HG03432 (cell line): ENCODE data around the gene ZMYND11.

Experiments
- ATAC-seq: cut with Tn5 transposase; IDR thresholded peaks from one replicate; pipeline ENCODE4 v1.9.1; 2021; ENCODE audit warnings: mild to moderate bottlenecking, moderate library complexity; ENCODE audit not compliant: unreplicated experiment

Gene ZMYND11

DNA sequence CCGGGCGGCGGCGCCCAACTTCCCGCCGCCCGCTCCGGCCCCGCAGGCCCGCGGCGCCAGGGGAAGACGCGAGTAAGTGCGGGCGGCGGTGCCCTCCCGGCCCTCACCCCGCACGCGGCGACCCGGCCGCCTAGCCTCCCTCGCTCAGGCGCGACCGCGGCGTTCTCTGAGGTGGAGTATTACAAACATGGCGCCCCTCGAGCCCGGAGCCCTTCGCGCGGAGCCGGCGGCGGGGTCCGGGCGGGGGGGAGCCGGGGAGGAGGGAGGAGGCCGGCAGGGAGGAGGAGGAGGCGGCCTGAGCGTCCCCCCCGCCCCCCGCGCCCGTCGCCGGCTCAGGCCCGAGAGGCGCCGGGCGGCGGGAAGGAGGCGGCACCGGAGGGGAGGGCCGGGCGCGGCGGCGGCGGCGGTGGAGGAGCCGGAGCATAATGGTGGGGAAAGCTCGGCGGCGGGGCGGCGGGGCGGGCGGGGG is at the start of gene ZMYND11:
Gene ZMYND11, plus strand, starts transcription at position 324 of the 469 bp plus-strand sequence. CDS start 44,558 bp downstream, outside the sequence.
- peak; percentile 61 for ATAC-seq

DNA sequence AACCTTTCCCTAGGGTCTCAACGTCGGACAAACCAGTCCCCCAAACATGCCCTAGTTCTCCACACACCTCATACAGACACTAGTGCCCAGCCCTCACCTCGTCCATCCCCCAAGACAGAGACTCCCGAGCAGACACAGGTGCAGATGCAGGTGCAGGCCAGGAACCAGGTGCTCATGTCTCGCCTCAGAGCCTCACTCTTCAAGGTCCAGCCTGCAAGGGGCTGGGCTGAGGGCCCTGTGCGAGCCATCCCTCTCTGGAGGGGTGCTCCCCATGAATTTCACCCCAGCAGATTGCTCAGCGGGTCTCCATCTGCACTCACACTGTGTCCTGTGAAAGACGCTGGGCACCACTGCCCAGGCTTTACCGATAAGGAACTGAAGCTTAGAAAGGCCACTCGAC is 49.2 kb upstream of the ZMYND11 start:
- no peak for ATAC-seq

DNA sequence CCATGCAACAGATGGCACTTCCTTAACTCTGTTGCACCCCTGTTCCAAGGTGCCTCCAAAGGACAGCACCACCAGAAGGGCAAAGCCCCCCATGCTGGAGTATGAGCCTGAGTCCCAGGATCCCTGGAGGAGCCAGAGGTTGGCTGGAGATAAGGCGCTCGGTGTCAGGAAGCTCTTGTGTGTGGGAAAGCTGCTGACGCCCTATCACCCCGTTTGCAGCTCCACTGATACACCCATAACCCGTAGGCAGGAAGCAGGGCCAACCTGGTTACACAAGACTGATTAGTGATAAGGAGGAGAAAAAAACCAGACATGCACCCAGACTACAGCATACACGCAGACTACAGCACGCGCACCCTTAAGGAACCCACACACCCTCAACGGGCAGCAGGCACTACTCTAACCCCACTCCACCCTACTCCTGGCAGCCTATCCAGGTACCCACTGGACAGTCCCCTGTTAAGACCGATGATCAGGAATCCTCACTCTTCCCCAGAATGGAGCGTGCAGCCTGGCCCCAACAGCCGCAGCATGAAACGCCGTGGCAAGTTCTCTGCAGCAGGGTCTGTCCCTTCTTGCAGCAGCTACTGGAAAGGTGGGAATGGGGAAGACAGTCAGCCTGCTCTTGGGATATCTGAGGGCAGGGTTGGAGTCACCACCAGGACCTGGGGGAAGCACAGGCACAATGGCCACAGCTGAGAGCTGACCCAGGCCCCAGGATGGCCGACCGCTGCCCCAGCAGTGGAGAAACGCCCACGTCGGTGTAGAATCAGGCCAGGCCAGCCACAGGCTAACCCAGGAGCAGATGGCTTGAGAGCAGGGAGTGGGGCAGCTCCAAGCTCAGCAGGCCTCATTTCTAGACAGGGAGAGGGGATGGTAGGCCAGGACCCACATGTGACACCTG is 47.8 kb upstream of the ZMYND11 start:
- no peak for ATAC-seq

DNA sequence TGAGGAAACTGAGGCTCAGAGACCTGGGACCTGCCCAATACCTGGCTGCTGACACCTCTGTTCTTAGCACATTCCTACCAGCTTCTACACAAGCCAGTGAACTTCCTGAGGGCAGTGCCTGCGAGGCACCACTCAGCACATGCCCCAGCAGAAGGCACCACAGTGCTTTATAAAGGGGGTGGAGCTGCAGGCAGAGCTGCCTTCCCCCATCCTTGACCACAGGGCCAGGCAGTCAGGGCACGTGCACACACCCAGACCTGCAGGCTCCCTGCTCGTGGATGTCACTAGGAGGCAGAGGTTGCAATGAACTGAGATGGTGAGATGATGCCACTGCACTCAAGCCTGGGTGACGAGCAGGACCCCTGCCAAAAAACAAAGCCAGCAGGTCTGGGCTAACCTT is 47.0 kb upstream of the ZMYND11 start:
- no peak for ATAC-seq

DNA sequence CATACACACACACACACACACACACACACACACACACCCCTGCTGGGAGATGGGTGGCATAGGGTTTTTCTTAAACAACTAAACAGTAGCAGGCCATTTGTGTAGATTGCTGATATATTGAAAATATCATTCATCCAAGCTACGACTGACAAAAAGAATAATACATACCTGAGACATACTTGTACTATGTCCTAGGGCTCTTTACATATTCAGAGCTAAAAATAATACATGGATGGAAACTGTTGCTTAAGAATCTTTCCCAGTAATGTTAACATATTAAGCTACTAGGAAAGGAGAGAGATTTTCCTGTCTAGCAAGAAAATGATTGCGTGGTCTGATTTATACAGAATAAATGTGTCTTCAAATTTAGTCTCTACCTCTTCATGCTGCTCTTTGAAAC is 46.0 kb upstream of the ZMYND11 start:
- no peak for ATAC-seq

DNA sequence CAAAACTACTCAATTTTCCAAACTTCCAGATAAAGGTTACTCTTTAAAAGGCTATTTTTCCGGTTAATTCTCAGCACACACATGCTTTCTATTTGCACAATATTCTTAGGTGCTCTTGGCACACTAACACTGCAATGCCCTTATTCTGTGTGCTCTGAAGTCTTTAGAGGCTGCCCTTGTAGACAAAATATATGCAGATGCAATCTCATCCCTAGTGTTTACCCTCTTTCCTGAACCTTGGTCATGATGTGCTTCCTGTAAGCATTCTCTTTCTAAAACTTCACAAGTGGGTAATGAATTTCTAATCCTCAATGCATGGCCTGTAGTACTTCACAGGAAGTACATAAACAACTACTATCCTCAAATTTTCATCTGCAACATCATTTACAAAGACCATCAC is 45.1 kb upstream of the ZMYND11 start:
- no peak for ATAC-seq

DNA sequence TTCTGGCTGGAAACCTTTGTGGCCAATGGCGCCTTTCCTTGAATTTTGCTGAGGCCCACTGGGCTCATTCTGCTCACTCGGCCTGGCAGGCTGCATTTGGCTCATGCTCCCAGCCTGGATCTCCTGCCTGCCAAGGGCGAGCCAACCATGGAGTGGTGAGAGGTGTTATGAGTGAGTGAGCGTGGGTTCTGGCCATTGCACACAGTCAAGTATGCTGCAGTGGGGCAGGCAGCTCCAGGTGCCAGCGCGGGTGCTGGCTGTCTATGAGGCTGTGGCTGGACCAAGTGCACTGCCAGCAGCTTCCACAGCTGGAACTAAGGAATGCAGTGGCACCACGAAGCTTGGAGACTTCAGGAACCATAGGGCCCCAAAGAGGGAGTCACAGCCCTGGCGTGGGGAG is 43.9 kb upstream of the ZMYND11 start:
- ATAC-seq, result no peak

DNA sequence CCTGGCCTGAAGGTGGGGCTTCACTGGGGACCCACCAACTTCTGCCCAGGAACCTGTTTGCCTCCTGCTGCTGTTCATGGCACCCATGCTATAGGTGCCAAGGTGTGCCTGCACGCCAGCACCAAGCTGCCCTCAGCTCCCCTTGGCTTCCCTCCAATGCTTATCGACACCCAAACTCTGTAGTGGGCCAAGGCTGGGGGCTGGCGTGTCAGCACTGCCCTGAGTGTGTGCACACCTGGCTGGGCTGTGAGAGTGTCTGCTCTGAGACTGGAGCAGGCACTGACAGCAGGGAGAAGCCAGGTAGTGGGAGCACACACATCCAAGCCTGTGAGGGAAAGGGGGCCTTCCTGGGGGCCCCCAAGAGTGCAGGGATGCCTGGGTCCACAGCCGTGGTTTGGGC is 43.1 kb upstream of the ZMYND11 start:
- no peak for ATAC-seq

DNA sequence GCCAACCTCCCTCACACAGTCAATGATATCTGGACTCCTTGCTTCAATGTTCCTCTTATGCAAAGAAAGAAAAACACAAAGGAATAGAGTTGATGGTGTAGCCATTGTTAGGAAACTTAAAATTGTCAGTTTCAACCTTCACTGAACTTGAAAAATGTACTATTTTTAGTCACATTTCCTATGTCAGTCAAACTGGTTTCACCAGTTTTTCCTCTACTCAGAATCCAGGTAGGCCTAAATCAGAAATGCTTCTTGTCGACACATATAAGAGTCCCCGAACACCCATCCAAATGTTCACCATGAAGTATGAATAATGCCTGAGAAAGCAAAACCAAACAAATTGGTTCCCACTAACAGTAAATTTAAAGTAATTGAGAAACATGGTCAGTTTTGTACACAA is 42.4 kb upstream of the ZMYND11 start:
- no peak for ATAC-seq

DNA sequence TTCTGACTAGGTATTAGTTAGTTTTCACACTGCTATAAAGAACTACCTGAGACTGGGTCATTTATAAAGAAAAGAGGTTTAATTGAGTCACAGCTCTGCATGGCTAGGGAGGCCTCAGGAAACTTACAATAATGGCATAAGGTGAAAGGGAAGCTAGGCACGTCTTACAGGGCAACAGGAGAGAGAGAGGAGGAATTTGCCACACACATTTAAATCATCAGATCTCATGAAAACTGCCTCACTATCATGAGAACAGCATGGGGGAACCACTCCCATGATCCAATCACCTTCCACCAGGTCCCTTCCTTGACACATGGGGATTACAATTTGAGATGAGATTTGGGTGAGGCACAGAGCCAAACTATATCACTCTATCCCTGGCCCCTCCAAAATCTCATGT is 40.6 kb upstream of the ZMYND11 start:
- no peak for ATAC-seq

DNA sequence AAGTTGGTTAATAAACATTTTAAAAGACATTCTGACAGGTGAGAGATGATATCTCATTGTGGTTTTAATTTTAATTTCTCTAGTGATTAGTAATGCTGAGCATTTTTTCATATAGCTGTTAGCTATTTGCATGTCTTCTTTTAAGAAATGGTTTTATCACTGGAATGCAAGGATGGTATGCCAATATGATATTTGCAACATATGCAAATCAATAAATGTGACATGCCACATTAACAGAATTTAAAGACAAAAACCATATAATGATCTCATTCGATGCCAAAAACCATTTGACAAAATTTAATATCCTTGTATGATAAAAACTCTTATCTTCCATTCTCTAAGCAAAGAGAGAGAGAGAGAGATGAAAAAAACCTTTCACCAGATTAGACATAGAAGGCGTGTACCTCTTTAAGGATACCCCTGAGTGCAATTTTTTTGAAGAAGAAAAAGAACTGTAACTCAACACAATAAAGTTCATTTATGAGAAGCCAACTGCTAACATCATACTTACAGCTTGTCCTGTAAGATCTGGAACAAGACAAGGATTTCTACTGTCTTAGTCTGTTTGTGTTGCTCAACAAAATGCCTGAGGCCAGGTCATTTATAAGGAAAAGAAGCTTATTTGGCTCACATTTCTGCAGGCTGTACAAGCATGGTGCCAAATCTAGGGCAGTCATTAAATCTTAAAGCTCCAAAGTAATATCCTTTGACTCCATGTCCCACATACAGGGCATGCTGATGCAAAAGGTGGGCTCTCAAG is 39.7 kb upstream of the ZMYND11 start:
- no peak for ATAC-seq

DNA sequence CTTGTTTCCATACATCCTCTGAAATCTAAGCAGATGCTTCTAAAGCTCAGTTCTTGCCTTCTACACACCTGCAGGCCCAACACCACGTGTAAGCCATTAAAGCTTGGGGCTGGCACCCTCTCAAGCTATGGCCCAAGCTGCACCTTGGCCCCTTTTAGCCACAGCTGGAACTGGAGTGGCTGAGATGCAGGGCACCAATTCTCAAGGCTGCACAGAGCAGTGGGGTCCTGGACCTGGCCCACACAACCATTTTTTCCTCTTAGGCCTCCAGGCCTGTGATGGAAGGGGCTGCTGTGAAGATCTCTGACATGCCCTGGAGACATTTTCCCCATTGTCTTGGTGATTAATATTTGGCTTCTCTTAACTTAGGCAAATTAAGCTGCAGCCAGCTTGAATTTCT is 38.8 kb upstream of the ZMYND11 start:
- no peak for ATAC-seq

DNA sequence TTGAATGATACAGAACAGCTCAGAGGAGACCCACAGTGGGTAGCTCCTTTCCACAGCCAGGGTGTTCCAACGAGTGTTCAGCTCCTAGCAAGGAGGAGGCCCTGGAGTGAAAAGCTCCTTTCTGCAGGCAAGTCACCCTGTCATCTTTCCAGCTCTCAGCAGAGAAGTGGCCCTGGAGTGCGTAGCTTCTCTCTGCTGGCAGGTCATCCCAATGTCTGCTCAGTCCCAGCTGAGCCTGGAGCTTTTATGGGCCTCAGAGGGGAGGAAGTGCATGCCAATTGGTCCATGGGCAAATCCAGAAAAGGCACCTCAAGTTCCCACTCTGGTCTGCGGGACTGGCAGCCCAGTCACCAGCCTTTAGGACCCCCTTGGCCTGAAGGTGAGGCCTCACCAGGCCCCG is 30.8 kb upstream of the ZMYND11 start:
- ATAC-seq, result no peak

DNA sequence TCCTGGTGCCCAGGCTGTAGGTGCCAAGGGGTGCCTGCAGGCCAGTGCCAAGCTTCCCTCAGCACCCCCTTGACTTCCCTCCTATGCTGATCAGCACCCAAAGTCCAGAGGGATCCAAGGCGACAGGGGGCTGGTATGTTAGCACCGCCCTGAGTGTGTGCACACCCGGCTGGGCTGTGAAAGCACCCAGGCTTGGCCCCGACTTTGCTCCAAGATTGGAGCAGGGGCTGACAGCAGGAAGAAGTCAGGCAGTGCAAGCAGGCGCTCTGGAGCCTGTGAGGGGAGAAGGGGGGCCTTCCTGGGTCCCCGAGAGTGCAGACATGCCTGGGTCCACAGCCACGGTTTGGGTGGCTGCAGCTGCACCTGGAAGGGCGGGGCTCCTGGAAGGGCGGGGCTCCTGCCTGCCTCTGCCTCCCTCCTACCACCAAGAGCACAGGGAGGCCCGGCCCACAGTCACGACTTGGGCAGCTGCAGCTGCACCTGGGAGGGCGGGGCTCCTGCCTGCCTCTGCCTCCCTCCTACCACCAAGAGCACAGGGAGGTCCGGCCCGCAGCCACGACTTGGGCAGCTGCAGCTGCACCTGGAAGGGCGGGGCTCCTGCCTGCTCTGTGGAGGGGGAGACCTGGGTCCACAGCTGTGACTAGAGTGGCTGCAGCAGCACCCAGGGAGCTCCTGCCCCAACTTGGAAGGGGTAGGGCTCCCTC is 30.2 kb upstream of the ZMYND11 start:
- ATAC-seq, result no peak

DNA sequence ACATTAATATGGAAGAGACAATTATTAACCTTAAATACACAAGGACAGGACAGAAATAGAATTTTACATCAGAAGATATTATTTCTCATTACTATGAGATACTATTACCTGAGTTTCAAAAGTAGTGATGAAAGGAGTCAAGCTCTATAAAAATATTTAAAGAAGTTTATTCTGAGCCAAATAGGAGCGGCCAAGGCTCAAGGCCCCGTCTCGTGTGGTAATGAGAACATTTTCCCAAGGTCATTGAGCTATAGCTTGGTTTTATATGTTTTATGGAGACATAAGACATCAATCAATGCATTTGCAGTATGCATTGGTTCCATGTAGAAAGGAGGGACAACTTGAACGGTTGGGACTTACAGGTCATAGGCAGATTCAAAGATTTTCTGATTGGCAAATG is 29.4 kb upstream of the ZMYND11 start:
- ATAC-seq, result no peak

DNA sequence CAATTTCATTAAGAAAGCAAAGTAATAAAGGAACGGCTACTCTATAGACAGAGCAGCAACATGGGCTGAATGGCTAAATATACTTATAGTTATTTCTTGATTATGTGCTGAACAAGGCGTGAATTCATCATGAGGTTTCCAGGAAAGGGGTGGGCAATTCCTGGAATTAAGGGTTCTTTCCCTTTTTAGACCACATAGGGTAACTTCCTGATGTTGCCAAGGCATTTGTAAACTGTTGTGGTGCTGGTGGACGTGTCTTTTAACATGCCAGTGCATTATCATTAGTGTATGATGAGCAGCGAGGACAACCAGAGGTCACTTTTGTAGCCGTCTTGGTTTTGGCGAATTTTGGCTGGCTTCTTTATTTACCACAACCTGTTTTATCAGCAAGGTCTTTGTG is 28.5 kb upstream of the ZMYND11 start:
- no peak for ATAC-seq

DNA sequence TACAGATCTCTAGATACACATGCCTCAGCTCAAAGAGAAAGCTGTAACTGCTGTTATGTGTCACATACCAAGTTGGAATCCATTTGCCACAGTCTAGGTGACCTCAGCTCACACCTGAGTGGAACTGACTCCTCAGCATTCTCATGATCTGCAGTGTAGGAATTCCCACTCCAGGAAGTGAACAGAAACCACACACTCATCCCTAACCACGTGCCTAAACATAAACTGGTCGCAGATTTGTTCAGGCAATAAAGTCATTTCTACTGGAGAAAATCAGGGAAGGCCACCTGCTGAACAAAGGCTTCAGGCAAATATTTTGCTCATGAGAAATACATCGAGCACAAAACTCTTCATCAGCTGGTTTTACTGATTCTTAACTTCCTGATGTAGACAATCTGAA is 23.0 kb upstream of the ZMYND11 start:
- no peak for ATAC-seq

DNA sequence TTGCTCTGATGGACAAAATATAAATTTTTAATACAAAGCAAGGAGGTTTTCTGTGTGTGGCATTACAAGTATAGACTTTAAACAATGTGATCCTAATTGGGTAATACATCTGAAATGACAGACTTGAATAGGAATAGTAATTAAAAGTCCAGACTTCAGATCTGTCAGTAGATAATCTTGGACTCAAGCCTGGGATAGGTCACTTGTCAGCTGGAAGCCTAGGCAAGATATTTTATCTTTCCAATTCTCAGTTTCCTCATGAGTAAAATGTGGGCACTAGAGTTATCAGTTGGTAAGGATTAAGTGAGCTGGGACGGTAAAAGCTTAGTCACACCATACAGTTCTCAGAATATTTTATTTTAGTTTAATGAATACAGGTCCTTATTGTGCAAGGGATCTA is 10.4 kb upstream of the ZMYND11 start:
- no peak for ATAC-seq

DNA sequence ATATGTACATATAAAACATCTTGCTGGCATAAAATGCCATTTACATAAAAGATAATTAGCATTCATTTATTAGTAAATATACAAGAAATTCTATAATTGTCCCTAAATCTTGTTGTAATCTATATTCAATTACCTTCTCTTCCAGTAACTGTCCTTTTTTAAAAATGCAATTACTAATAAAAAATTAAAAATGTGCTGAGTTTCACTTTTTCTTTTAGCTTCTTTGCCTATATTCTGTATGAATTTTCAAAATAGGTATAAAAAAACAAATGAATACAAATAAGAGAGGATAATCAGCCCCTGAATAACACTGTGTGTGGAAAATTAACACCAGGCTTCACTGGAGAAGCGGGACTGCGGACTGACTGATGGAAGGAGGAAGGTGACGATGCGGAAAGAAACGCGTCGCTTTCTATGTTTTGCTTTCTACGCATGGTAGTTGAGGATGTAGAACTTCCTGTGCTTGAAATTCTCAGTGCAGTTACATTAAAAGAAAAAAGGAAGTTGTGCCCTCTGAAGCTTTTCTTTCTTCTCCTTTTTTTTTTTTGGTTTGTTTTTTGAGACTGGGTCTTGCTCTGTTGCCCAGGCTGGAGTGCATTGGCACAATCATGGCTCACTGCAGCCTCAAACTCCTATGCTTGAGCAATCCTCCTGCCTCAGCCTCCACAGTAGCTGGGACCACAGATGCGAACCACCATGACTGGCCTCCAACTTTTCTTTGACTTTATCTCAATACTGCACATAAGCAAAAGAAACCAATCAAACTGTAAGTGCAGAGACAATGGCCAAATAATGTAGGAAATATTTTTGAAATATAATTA is 7.4 kb upstream of the ZMYND11 start:
- ATAC-seq, result peak; percentile 85

DNA sequence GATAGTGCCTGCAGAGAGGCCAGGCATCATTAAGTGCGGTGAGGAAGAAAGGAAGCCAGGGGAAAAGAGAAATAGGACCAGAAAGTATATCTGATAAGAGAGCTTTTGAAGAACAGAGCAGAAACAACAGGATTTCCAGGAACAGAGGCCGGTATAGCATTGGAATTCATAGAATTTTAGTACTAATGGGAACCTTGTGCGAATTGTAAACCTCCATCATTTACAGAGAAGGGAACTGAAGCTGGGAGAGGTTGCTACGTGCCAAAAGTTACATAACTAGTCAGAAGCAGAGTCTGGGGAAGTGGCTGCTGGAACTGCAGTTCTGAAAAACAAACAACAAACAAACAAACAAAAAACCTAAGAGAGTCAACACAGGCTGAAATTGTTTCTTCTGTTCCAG is 5.4 kb upstream of the ZMYND11 start:
- ATAC-seq, result no peak
